HepG2 (cell line): ENCODE results near the gene SFR1. TPM values are rescaled to one million over a fixed set of nuclear protein-coding genes. Genes with fewer than 3 reads are reported as not detected.

ENCODE experiments used
- ATAC-seq: fragments of 200-7000 bp; cut with Tn5 transposase; 3 replicates; pipeline ENCODE4 v1.9.1; 2020; ENCODE audit warnings: mild to moderate bottlenecking, moderate library complexity
- BruUV-seq: library from RNA; stranded (reverse); fragments of 400-500 nt; replicated peaks from 2 replicates; lab custom pipeline; 2021; lab: Mats Ljungman, UMichigan
- CTCF ChIA-PET: fragments of 300-600 bp; formaldehyde crosslinking; extraction: SDS; loops from one replicate; lab custom pipeline; 2021; ENCODE audit warnings: low total read pairs, inconsistent platforms, low intra/inter-chr PET ratio; lab: Yijun Ruan, JAX
- POLR2A ChIA-PET: fragments of 350-600 bp; sonication (Branson Sonifier 250); formaldehyde crosslinking; loops from one replicate; lab custom pipeline; 2020; ENCODE audit warnings: antibody characterized with exemption, inconsistent platforms; lab: Yijun Ruan, JAX
- DNase-seq: peaks from one replicate; pipeline ENCODE4 v3.0.0-alpha.2; 2015; ENCODE audit warnings: low spot score
- FAIRE-seq: peaks from 3 replicates; lab custom pipeline; 2011; peaks lifted over from hg19 to GRCh38; lab: Jason Lieb, UNC
- H2AFZ ChIP-seq: one replicate; pipeline ENCODE4 v1.6.1; 2011; ENCODE audit warnings: low read length, inconsistent platforms
- H3K27ac ChIP-seq: fragments of 300-600 bp; 3 replicates; pipeline ENCODE4 v1.8.0; 2011; ENCODE audit warnings: mixed run types, mild to moderate bottlenecking, mixed read lengths, low read length, inconsistent platforms; ENCODE audit not compliant: insufficient read depth; ENCODE audit errors: extremely low read length
- H3K27me3 ChIP-seq, 2 experiments: fragments of 200-600 bp in 1 of 2; 2 replicates in 1 of 2; 3 replicates in 1 of 2; pipeline versions ENCODE4 v1.6.0 to v1.8.0; 2011; ENCODE audit warnings: low read length in 2 of 2, mild to moderate bottlenecking in 2 of 2, moderate library complexity in 2 of 2, inconsistent platforms in 1 of 2; ENCODE audit not compliant: insufficient read depth in 2 of 2, control insufficient read depth in 1 of 2
- H3K36me3 ChIP-seq, 2 experiments: fragments of 200-600 bp in 1 of 2; replicated peaks in 1 of 2; 2 replicates in 1 of 2; 3 replicates in 1 of 2; pipeline versions ENCODE4 v1.5.1 to v1.8.0; 2011; ENCODE audit warnings: low read length in 2 of 2, inconsistent platforms in 1 of 2; ENCODE audit not compliant: insufficient read depth in 2 of 2, control insufficient read depth in 1 of 2
- H3K4me1 ChIP-seq: 2 replicates; pipeline ENCODE4 v1.5.1; 2012; ENCODE audit warnings: low read length, inconsistent platforms; ENCODE audit not compliant: insufficient read depth
- H3K4me2 ChIP-seq: 2 replicates; pipeline ENCODE4 v1.6.0; 2011; ENCODE audit warnings: low read depth, low read length, inconsistent platforms
- H3K4me3 ChIP-seq, 3 experiments: fragments of 200-600 bp in 1 of 3; sonication (generic), shearing (Covaris generic) in 1 of 3; replicated peaks in 1 of 3; 2 replicates each; pipeline ENCODE4 v1.5.1; 2011 to 2016; ENCODE audit warnings: low read length in 3 of 3, inconsistent platforms in 2 of 3, low read depth in 2 of 3, mild to moderate bottlenecking in 2 of 3, control low read depth in 1 of 3, mixed read lengths in 1 of 3; ENCODE audit not compliant: insufficient read depth in 1 of 3
- H3K79me2 ChIP-seq: one replicate; pipeline ENCODE4 v1.6.1; 2011; ENCODE audit warnings: low read length, inconsistent platforms; ENCODE audit not compliant: insufficient read depth
- H3K9ac ChIP-seq: 2 replicates; pipeline ENCODE4 v1.6.0; 2011; ENCODE audit warnings: mild to moderate bottlenecking, low read depth, low read length, inconsistent platforms; ENCODE audit not compliant: insufficient read depth
- H3K9me3 ChIP-seq: 2 replicates; pipeline ENCODE4 v1.5.1; 2012; ENCODE audit warnings: mild to moderate bottlenecking, low read length
- H4K20me1 ChIP-seq: 2 replicates; pipeline ENCODE4 v1.6.0; 2011; ENCODE audit warnings: inconsistent platforms, mild to moderate bottlenecking, low read length, moderate library complexity; ENCODE audit not compliant: insufficient read depth
- HNRNPLL ChIP-seq: fragments of 200-400 bp; formaldehyde crosslinking; IDR thresholded peaks from 2 replicates; pipeline ENCODE4 v1.6.1; 2017; ENCODE audit warnings: mild to moderate bottlenecking, low read depth, low read length; ENCODE audit not compliant: poor library complexity, severe bottlenecking
- NPAS2 ChIP-seq: sonication (generic); formaldehyde crosslinking; IDR thresholded peaks from 2 replicates; pipeline ENCODE4 v1.8.0; 2022; ENCODE audit warnings: mild to moderate bottlenecking, missing genetic modification reagents, borderline replicate concordance
- RARG ChIP-seq: sonication (generic); formaldehyde crosslinking; IDR thresholded peaks from 2 replicates; pipeline ENCODE4 v1.4.0; 2020; ENCODE audit warnings: low read depth, mild to moderate bottlenecking, missing genetic modification reagents
- SIX1 ChIP-seq: sonication (generic); formaldehyde crosslinking; IDR thresholded peaks from 2 replicates; pipeline ENCODE4 v1.4.0; 2020; ENCODE audit warnings: missing genetic modification reagents, borderline replicate concordance
- TSC22D2 ChIP-seq: sonication (generic); formaldehyde crosslinking; IDR thresholded peaks from 2 replicates; pipeline ENCODE4 v1.5.1; 2020; ENCODE audit warnings: missing genetic modification reagents, mild to moderate bottlenecking, borderline replicate concordance
- ZNF281 ChIP-seq: sonication (generic); formaldehyde crosslinking; IDR thresholded peaks from 2 replicates; pipeline ENCODE4 v1.4.0; 2020; ENCODE audit warnings: missing genetic modification reagents, borderline replicate concordance
- ZNF326 ChIP-seq: sonication (generic); formaldehyde crosslinking; IDR thresholded peaks from 2 replicates; pipeline ENCODE4 v1.4.0; 2020; ENCODE audit warnings: missing genetic modification reagents, borderline replicate concordance
- ZNF558 ChIP-seq: sonication (generic); formaldehyde crosslinking; IDR thresholded peaks from 2 replicates; pipeline ENCODE4 v1.9.0; 2022; ENCODE audit warnings: mild to moderate bottlenecking, missing genetic modification reagents, borderline replicate concordance
- ZNF598 ChIP-seq: sonication (generic); formaldehyde crosslinking; IDR thresholded peaks from 2 replicates; pipeline ENCODE4 v1.5.1; 2020; ENCODE audit warnings: mild to moderate bottlenecking, missing genetic modification reagents, borderline replicate concordance
- ZSCAN31 ChIP-seq: sonication (generic); formaldehyde crosslinking; IDR thresholded peaks from 2 replicates; pipeline ENCODE4 v1.5.0; 2020; ENCODE audit warnings: low read depth, mild to moderate bottlenecking, missing genetic modification reagents
- WGBS: methylation state at CpG from one replicate; pipeline ENCODE4 v1.1.6; 2017; ENCODE audit warnings: low lambda C conversion rate; 5-methylcytosine and 5-hydroxymethylcytosine counted together
- in situ Hi-C: cut with HindIII; loops from 2 replicates; pipeline ENCODE4 v1.10.0; 2017; ENCODE audit warnings: low pct_unique_long_range_greater_than_20kb; ENCODE audit not compliant: extremely low pct_ligation_motif_present
- intact Hi-C: fragments of 100-400 bp; cut with micrococcal nuclease; formaldehyde crosslinking; loops from one replicate; pipeline ENCODE4 v1.10.0; 2022; ENCODE audit not compliant: unreplicated experiment
- polyA plus RNA-seq, 8 experiments: library from polyadenylated mRNA; depleted of rRNA in 3 of 8; stranded (reverse) in 7 of 8; unstranded in 1 of 8; fragments of >200 nt; fragmentation: Illumina TruSeq in 4 of 8; extraction: Trizol in 4 of 8; gene quantifications; 2 replicates each; pipeline versions ENCODE4 v1.2.1 to v1.2.3, GENCODE V29; 2011 to 2016; ENCODE audit warnings: low read depth in 4 of 8, missing spikeins in 1 of 8, mixed read lengths in 1 of 8; ENCODE audit not compliant: insufficient read depth in 1 of 8
- total RNA-seq, 5 experiments: library from RNA; depleted of rRNA; stranded (reverse); fragments of >200 nt; fragmentation: Illumina TruSeq; extraction: Trizol; gene quantifications; 2 replicates each; pipeline ENCODE4 v1.2.3, GENCODE V29; 2016; ENCODE audit warnings: low read depth in 1 of 5
- TF ChIP-seq, protein P1 (sequence below): sonication (generic); formaldehyde crosslinking; IDR thresholded peaks from 2 replicates; pipeline ENCODE4 v1.4.0; 2020; ENCODE audit warnings: mild to moderate bottlenecking, missing genetic modification reagents, borderline replicate concordance
- TF ChIP-seq, protein P2 (sequence below): sonication (generic); formaldehyde crosslinking; IDR thresholded peaks from 2 replicates; pipeline ENCODE4 v1.5.0; 2020; ENCODE audit warnings: mild to moderate bottlenecking, missing genetic modification reagents, borderline replicate concordance
- TF ChIP-seq, protein P3 (sequence below): sonication (generic); formaldehyde crosslinking; IDR thresholded peaks from 2 replicates; pipeline ENCODE4 v1.5.0; 2020; ENCODE audit warnings: missing genetic modification reagents

SFR1 gene
- total and polyA plus RNA-seq, 2 of the 13 experiments (the other 11 are each of a cell fraction or from before 2014, with no cell fraction given) = 2.2 to 6.1 TPM

- CTCF ChIA-PET = no interaction called here
- Histone ChIP-seq H3K27ac (no peak within 1 kb of the TSS), H2AFZ (no peak within 1 kb of the TSS), H3K36me3 (no peaks in the 10 kb centered on the region), H3K4me3 (no peak within 1 kb of the TSS), H3K4me2 (no peak within 1 kb of the TSS), H3K4me1 (no peaks in the 10 kb centered on the region), H3K79me2 (no peaks in the 10 kb centered on the region), H3K9me3 (no peaks in the 10 kb centered on the region)
- 29% methylated on average over 2 of the region's 3 CpGs for WGBS
- FAIRE-seq (no peak), ATAC-seq (no peak)
- no peak for TF ChIP-seq SIX1 (CRISPR knock-in tag)
- no peak for TF ChIP-seq TSC22D2
- no peak for TF ChIP-seq RARG (CRISPR knock-in tag)
- no peak for TF ChIP-seq ZNF558 (CRISPR knock-in tag)
- TF ChIP-seq, protein P1, sequence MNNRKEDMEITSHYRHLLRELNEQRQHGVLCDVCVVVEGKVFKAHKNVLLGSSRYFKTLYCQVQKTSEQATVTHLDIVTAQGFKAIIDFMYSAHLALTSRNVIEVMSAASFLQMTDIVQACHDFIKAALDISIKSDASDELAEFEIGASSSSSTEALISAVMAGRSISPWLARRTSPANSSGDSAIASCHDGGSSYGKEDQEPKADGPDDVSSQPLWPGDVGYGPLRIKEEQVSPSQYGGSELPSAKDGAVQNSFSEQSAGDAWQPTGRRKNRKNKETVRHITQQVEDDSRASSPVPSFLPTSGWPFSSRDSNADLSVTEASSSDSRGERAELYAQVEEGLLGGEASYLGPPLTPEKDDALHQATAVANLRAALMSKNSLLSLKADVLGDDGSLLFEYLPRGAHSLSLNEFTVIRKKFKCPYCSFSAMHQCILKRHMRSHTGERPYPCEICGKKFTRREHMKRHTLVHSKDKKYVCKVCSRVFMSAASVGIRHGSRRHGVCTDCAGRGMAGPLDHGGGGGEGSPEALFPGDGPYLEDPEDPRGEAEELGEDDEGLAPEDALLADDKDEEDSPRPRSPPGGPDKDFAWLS (CRISPR knock-in tag) = no peak
- TF ChIP-seq NPAS2 = no peak
- TF ChIP-seq HNRNPLL = no peak
- no peak for TF ChIP-seq ZNF598
- TF ChIP-seq, protein P2, sequence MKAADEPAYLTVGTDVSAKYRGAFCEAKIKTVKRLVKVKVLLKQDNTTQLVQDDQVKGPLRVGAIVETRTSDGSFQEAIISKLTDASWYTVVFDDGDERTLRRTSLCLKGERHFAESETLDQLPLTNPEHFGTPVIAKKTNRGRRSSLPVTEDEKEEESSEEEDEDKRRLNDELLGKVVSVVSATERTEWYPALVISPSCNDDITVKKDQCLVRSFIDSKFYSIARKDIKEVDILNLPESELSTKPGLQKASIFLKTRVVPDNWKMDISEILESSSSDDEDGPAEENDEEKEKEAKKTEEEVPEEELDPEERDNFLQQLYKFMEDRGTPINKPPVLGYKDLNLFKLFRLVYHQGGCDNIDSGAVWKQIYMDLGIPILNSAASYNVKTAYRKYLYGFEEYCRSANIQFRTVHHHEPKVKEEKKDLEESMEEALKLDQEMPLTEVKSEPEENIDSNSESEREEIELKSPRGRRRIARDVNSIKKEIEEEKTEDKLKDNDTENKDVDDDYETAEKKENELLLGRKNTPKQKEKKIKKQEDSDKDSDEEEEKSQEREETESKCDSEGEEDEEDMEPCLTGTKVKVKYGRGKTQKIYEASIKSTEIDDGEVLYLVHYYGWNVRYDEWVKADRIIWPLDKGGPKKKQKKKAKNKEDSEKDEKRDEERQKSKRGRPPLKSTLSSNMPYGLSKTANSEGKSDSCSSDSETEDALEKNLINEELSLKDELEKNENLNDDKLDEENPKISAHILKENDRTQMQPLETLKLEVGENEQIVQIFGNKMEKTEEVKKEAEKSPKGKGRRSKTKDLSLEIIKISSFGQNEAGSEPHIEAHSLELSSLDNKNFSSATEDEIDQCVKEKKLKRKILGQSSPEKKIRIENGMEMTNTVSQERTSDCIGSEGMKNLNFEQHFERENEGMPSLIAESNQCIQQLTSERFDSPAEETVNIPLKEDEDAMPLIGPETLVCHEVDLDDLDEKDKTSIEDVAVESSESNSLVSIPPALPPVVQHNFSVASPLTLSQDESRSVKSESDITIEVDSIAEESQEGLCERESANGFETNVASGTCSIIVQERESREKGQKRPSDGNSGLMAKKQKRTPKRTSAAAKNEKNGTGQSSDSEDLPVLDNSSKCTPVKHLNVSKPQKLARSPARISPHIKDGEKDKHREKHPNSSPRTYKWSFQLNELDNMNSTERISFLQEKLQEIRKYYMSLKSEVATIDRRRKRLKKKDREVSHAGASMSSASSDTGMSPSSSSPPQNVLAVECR (CRISPR knock-in tag) = no peak
- TF ChIP-seq ZSCAN31 (CRISPR knock-in tag) = no peak
- TF ChIP-seq, protein P3, sequence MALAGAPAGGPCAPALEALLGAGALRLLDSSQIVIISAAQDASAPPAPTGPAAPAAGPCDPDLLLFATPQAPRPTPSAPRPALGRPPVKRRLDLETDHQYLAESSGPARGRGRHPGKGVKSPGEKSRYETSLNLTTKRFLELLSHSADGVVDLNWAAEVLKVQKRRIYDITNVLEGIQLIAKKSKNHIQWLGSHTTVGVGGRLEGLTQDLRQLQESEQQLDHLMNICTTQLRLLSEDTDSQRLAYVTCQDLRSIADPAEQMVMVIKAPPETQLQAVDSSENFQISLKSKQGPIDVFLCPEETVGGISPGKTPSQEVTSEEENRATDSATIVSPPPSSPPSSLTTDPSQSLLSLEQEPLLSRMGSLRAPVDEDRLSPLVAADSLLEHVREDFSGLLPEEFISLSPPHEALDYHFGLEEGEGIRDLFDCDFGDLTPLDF (CRISPR knock-in tag) = no peak
- no peak for TF ChIP-seq ZNF281 (CRISPR knock-in tag)
- no peak for TF ChIP-seq ZNF326 (CRISPR knock-in tag)
- TF ChIP-seq, all 625 proteins: peak for 0
- peaks cover 0 to 4% of the 10 kb centered on the region in 2 experiments; a peak in 2 of 5 replicates for H3K27me3 ChIP-seq
- no peak for DNase-seq
- BruUV-seq = no TSS peak
- no peaks in the 10 kb centered on the region for H4K20me1 ChIP-seq
- intact Hi-C loops (no loop called here), in situ Hi-C loops (no loop called here)
- POLR2A ChIA-PET = no interaction called here
- H3K9ac ChIP-seq = no peak within 1 kb of the TSS
Measured at GRCh38 chr10:104085801-104086400, 36.1 kb upstream of the SFR1 start, which contains the start of gene COL17A1. COL17A1 (minus strand) TSS chr10:104085880; CDS start chr10:104080673, 5,207 bp downstream.
